ENCODE measurements around the gene S100B. TPM values are rescaled to one million over a fixed set of nuclear protein-coding genes. Genes with fewer than 3 reads are reported as not detected.

Gene S100B
- total and polyA plus RNA-seq, 9 of the 15 experiments (the other 6 are each of a cell fraction or from before 2014, with no cell fraction given): not detected

DNA sequence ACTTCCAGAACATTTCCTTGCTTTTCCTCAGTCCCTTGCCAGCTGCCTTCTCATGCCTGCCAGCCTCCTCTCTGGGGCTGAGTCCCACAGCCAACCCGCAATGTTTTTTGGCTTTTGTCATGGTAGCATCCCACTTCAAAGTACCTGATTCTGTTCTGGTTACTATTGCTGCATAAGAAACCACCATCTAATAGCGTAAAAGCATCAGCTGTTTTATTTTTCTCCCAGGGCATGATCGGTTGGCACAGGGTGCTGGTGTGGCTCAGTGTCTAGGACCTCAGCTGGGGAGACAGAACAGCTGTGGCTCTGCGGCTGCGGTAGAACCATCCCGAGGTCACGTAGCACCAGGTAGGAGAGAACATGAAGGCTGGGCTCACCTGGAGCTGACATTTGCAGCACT, 21.7 kb upstream of the S100B start:
- Histone ChIP-seq H3K27me3 (ENCODE audit: control insufficient read depth in 2 of 2, insufficient read depth in 2 of 2, low read length in 2 of 2) (peaks cover 0 to 17% of the 10 kb centered on the region in 2 experiments; a peak in 3 of 5 replicates), H2AFZ (ENCODE audit: low read depth, low read length) (no peak overlapping the region), H3K36me3 (ENCODE audit: control insufficient read depth, insufficient read depth, low read length) (no peaks in the 10 kb centered on the region), H3K4me2 (ENCODE audit: insufficient read depth, low read length) (no peak overlapping the region), H3K9me3 (replicated peaks; ENCODE audit: control insufficient read depth, insufficient read depth, low read depth, low read length) (peaks cover 5% of the 10 kb centered on the region; the same call in 1 of the 2 replicates), H3K4me1 (replicated peaks in 1 of 2; ENCODE audit: control insufficient read depth in 2 of 2, insufficient read depth in 2 of 2, low read length in 2 of 2) (peaks cover 0 to 6% of the 10 kb centered on the region in 2 experiments; a peak in 3 of 5 replicates), H3K79me2 (ENCODE audit: control insufficient read depth, insufficient read depth, low read length) (no peaks in the 10 kb centered on the region), H3K27ac (ENCODE audit: extremely low read depth, low read depth, low read length) (no peak overlapping the region), H3K9ac (ENCODE audit: insufficient read depth in 1 of 2, low read depth in 2 of 2, low read length in 2 of 2) (no peak overlapping the region), H3K4me3 (no peak overlapping the region), H4K20me1 (replicated peaks; ENCODE audit: control insufficient read depth, insufficient read depth, low read length) (no peaks in the 10 kb centered on the region), H3K9me1 (ENCODE audit: control insufficient read depth, insufficient read depth, low read length) (no peaks in the 10 kb centered on the region)
- DNase-seq (ENCODE audit: extremely low read depth in 1 of 4, low spot score in 3 of 4) (no peak), ATAC-seq (no peak), FAIRE-seq (no peak)
- intact Hi-C loops (cut with micrococcal nuclease): no loop called here
- in situ Hi-C loops (cut with MboI): no loop called here
- 13% methylated on average over 7 of the region's 7 CpGs for WGBS (ENCODE audit: insufficient coverage, low coverage, missing lambda C conversion rate)
- POLR2A ChIA-PET: interaction anchor here (0.7 kb wide), 2 partner anchors 9 to 24 kb away, joined by 3 read pairs; partner anchors contain the start of gene PRMT2
- BruUV-seq (replicated peaks): no TSS peak
- CTCF ChIA-PET (ENCODE audit: low intra/inter-chr PET ratio): no interaction called here
- no peak for TF ChIP-seq NFYB (IDR thresholded peaks at IDR 0.05; ENCODE audit: extremely low read depth, insufficient read length)
- TF ChIP-seq PATZ1 (CRISPR knock-in tag; IDR thresholded peaks at IDR 0.05; ENCODE audit: borderline replicate concordance): no peak
- no peak for TF ChIP-seq MTF1 (CRISPR knock-in tag; IDR thresholded peaks at IDR 0.05; ENCODE audit: borderline replicate concordance)
- no peak for TF ChIP-seq CLOCK (CRISPR knock-in tag; IDR thresholded peaks at IDR 0.05; ENCODE audit: borderline replicate concordance)
- no peak for TF ChIP-seq ZBTB12 (CRISPR knock-in tag; IDR thresholded peaks at IDR 0.05)
- TF ChIP-seq U2AF2 (optimal IDR thresholded peaks at IDR 0.05; ENCODE audit: low read depth, low read length): no peak
- TF ChIP-seq NR2F6 (CRISPR knock-in tag; IDR thresholded peaks at IDR 0.05): no peak
- TF ChIP-seq KLF16 (IDR thresholded peaks at IDR 0.05): no peak
- TF ChIP-seq, protein P1, sequence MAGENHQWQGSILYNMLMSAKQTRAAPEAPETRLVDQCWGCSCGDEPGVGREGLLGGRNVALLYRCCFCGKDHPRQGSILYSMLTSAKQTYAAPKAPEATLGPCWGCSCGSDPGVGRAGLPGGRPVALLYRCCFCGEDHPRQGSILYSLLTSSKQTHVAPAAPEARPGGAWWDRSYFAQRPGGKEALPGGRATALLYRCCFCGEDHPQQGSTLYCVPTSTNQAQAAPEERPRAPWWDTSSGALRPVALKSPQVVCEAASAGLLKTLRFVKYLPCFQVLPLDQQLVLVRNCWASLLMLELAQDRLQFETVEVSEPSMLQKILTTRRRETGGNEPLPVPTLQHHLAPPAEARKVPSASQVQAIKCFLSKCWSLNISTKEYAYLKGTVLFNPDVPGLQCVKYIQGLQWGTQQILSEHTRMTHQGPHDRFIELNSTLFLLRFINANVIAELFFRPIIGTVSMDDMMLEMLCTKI (IDR thresholded peaks at IDR 0.05; ENCODE audit: partially characterized antibody): no peak
- TF ChIP-seq, protein P2, sequence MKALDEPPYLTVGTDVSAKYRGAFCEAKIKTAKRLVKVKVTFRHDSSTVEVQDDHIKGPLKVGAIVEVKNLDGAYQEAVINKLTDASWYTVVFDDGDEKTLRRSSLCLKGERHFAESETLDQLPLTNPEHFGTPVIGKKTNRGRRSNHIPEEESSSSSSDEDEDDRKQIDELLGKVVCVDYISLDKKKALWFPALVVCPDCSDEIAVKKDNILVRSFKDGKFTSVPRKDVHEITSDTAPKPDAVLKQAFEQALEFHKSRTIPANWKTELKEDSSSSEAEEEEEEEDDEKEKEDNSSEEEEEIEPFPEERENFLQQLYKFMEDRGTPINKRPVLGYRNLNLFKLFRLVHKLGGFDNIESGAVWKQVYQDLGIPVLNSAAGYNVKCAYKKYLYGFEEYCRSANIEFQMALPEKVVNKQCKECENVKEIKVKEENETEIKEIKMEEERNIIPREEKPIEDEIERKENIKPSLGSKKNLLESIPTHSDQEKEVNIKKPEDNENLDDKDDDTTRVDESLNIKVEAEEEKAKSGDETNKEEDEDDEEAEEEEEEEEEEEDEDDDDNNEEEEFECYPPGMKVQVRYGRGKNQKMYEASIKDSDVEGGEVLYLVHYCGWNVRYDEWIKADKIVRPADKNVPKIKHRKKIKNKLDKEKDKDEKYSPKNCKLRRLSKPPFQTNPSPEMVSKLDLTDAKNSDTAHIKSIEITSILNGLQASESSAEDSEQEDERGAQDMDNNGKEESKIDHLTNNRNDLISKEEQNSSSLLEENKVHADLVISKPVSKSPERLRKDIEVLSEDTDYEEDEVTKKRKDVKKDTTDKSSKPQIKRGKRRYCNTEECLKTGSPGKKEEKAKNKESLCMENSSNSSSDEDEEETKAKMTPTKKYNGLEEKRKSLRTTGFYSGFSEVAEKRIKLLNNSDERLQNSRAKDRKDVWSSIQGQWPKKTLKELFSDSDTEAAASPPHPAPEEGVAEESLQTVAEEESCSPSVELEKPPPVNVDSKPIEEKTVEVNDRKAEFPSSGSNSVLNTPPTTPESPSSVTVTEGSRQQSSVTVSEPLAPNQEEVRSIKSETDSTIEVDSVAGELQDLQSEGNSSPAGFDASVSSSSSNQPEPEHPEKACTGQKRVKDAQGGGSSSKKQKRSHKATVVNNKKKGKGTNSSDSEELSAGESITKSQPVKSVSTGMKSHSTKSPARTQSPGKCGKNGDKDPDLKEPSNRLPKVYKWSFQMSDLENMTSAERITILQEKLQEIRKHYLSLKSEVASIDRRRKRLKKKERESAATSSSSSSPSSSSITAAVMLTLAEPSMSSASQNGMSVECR (CRISPR knock-in tag; IDR thresholded peaks at IDR 0.05): no peak

All from K562 (cell line).